ENCODE data around the gene POLR2L.

Gene POLR2L

GRCh38 chr11:837189-837989 lies 4.9 kb downstream of the POLR2L start:
- DNase-seq, result no peak

- no peak for DNase-seq
Measured at GRCh38 chr11:836700-837099, 5.6 kb downstream of the POLR2L start.

- no peak for DNase-seq
Measured at GRCh38 chr11:836274-836673, 6.1 kb downstream of the POLR2L start.

- DNase-seq, result no peak
Measured at GRCh38 chr11:834371-835316, 7.7 kb downstream of the POLR2L start.

- no peak for DNase-seq
Measured at GRCh38 chr11:833849-834311, 8.4 kb downstream of the POLR2L start.

GRCh38 chr11:833114-833791 lies 9.1 kb downstream of the POLR2L start:
- peak; percentile 74 for DNase-seq

- DNase-seq, result peak; percentile 85
Measured at GRCh38 chr11:832529-833113, 9.7 kb downstream of the POLR2L start, which contains the start of gene CD151. Gene CD151, plus strand, starts transcription at chr11:832952. Its CDS starts 3,118 bp downstream, at chr11:836070.

- no peak for DNase-seq
Measured at GRCh38 chr11:831961-832528, 10.3 kb downstream of the POLR2L start.

GRCh38 chr11:831118-831864 lies 11.0 kb downstream of the POLR2L start:
- no peak for DNase-seq

GRCh38 chr11:830295-831117 lies 11.8 kb downstream of the POLR2L start:
- peak; percentile 63 for DNase-seq

- no peak for DNase-seq
Measured at GRCh38 chr11:829847-830294, 12.5 kb downstream of the POLR2L start.

GRCh38 chr11:829176-829846 lies 13.0 kb downstream of the POLR2L start:
- DNase-seq, result no peak

- DNase-seq, result no peak
Measured at GRCh38 chr11:828506-829175, 13.7 kb downstream of the POLR2L start.

- DNase-seq, result no peak
Measured at GRCh38 chr11:827897-828192, 14.5 kb downstream of the POLR2L start, which contains the start of gene CRACR2B. Gene CRACR2B, plus strand, starts transcription at chr11:827919. Its CDS starts 689 bp downstream, at chr11:828608.

- DNase-seq, result peak; percentile 50
Measured at GRCh38 chr11:827146-827896, 15.0 kb downstream of the POLR2L start.

GRCh38 chr11:826836-827145 lies 15.5 kb downstream of the POLR2L start:
- DNase-seq, result no peak

- no peak for DNase-seq
Measured at GRCh38 chr11:826227-826621, 16.1 kb downstream of the POLR2L start.

GRCh38 chr11:825366-826226 lies 16.7 kb downstream of the POLR2L start:
- no peak for DNase-seq

Measured in OCI-M1 (cell line).